Adrenal gland (tissue), 5 donors: ENCODE data around the gene CACNA1C.

Experiments
- POLR2A ChIP-seq, 2 donors: fragments of 450-650 bp; IDR thresholded peaks; one replicate each; pipeline ENCODE4 v1.6.1; 2017; ENCODE audit warnings: antibody characterized with exemption in 2 of 2, mild to moderate bottlenecking in 2 of 2, moderate library complexity in 1 of 2
- TF ChIP-seq, protein P1 (sequence below), 6 experiments: fragments of 450-650 bp in 4 of 6; fragments of 200-600 bp in 2 of 6; sonication (generic) in 1 of 6; IDR thresholded peaks; 1 replicate in 5 of 6; 2 replicates in 1 of 6; pipeline versions ENCODE4 v1.5.1 to v1.8.0; 2016 to 2021; ENCODE audit warnings: antibody characterized with exemption in 6 of 6, mild to moderate bottlenecking in 2 of 6, moderate library complexity in 1 of 6
- donor health status: DM: no; HTN: no; CAD: no.

GRCh38 chr12:2457933-2458414, 405.2 kb downstream of the CACNA1C start:
- TF ChIP-seq, protein P1, sequence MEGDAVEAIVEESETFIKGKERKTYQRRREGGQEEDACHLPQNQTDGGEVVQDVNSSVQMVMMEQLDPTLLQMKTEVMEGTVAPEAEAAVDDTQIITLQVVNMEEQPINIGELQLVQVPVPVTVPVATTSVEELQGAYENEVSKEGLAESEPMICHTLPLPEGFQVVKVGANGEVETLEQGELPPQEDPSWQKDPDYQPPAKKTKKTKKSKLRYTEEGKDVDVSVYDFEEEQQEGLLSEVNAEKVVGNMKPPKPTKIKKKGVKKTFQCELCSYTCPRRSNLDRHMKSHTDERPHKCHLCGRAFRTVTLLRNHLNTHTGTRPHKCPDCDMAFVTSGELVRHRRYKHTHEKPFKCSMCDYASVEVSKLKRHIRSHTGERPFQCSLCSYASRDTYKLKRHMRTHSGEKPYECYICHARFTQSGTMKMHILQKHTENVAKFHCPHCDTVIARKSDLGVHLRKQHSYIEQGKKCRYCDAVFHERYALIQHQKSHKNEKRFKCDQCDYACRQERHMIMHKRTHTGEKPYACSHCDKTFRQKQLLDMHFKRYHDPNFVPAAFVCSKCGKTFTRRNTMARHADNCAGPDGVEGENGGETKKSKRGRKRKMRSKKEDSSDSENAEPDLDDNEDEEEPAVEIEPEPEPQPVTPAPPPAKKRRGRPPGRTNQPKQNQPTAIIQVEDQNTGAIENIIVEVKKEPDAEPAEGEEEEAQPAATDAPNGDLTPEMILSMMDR (IDR thresholded peaks at IDR 0.05): no peak
- no peak for TF ChIP-seq POLR2A (IDR thresholded peaks at IDR 0.05)
